Measurements from ENCODE around the gene ZDHHC7.

DNA sequence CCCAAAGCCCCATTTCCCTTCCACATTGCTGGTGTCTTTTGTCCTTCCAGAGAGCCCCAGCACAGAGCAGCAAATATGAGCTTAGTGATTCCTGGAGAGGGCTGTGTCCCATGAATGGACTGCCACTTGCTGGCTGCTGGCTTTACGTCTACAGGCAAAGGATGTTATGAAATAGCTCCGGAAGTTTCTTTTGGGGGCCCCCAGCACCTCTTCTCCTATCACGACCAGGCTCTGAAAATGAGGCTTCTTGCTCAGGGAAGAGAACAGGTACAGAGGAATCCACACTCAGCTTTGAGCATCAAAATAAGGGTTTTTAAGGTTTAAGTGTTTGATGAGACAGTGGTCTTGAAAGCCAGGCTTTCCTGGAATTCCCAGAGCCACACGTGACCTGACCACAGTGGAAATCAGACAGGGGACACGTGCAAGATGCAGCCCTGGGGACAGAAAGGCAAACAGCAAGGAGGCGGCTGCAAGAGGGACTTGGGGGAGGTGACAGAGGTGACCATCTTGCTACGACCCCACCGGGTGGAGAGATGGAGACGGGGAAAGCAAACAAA, 58.1 kb downstream of the ZDHHC7 start:
- TF ChIP-seq, protein P1, sequence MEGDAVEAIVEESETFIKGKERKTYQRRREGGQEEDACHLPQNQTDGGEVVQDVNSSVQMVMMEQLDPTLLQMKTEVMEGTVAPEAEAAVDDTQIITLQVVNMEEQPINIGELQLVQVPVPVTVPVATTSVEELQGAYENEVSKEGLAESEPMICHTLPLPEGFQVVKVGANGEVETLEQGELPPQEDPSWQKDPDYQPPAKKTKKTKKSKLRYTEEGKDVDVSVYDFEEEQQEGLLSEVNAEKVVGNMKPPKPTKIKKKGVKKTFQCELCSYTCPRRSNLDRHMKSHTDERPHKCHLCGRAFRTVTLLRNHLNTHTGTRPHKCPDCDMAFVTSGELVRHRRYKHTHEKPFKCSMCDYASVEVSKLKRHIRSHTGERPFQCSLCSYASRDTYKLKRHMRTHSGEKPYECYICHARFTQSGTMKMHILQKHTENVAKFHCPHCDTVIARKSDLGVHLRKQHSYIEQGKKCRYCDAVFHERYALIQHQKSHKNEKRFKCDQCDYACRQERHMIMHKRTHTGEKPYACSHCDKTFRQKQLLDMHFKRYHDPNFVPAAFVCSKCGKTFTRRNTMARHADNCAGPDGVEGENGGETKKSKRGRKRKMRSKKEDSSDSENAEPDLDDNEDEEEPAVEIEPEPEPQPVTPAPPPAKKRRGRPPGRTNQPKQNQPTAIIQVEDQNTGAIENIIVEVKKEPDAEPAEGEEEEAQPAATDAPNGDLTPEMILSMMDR (IDR thresholded peaks at IDR 0.05; ENCODE audit: low read depth, low read length, poor library complexity, severe bottlenecking) = no peak
- TF ChIP-seq EZH2phosphoT487 (IDR thresholded peaks at IDR 0.05; ENCODE audit: borderline replicate concordance, low read length) = no peak

All from DOHH2 (cell line).